NCI-H748 treated with DMSO at 0.1 percent for 48 hours (cell line): Measurements from ENCODE around the gene SLC25A43.
A peak's percentile ranks its signal among the peaks of the same experiment; 100 is the strongest.
"Not testable (repeated sequence)": the region's sequence is repeated elsewhere in the genome, so short reads cannot be mapped to it uniquely, and the experiment has no call there.

Experiments
- DNase-seq: peaks from one replicate; lab custom pipeline; 2025; lab: John Stamatoyannopoulos, UW

SLC25A43 gene

GRCh38 chrX:119468551-119469312 is 69.6 kb downstream of the SLC25A43 start:
- DNase-seq = peak; percentile 73

GRCh38 chrX:119469313-119469635 is 70.1 kb downstream of the SLC25A43 start:
- no peak for DNase-seq

- no peak for DNase-seq
These were observed 75.7 kb downstream of the SLC25A43 start for GRCh38 chrX:119474615-119475388.

- no peak for DNase-seq
These were observed 76.4 kb downstream of the SLC25A43 start for GRCh38 chrX:119475389-119476101.

GRCh38 chrX:119477812-119478232 is 78.7 kb downstream of the SLC25A43 start:
- DNase-seq = no peak

- DNase-seq = no peak
These were observed 79.4 kb downstream of the SLC25A43 start for GRCh38 chrX:119478504-119478903.

- DNase-seq = no peak
These were observed 80.7 kb downstream of the SLC25A43 start for GRCh38 chrX:119479845-119480244.

- DNase-seq = no peak
These were observed 82.2 kb downstream of the SLC25A43 start for GRCh38 chrX:119481323-119481801.

GRCh38 chrX:119482041-119482440 is 82.9 kb downstream of the SLC25A43 start:
- no peak for DNase-seq

GRCh38 chrX:119482481-119483480 is 83.6 kb downstream of the SLC25A43 start:
- peak; percentile 60 for DNase-seq

GRCh38 chrX:119486745-119487144 is 87.6 kb downstream of the SLC25A43 start:
- DNase-seq = no peak

- DNase-seq = not testable (repeated sequence)
These were observed 88.6 kb downstream of the SLC25A43 start for GRCh38 chrX:119487766-119488165.

GRCh38 chrX:119488749-119489148 is 89.6 kb downstream of the SLC25A43 start:
- DNase-seq = peak; percentile 37

- DNase-seq = no peak
These were observed 90.3 kb downstream of the SLC25A43 start for GRCh38 chrX:119489212-119490074.

GRCh38 chrX:119492463-119492862 is 93.3 kb downstream of the SLC25A43 start:
- no peak for DNase-seq

- not testable (repeated sequence) for DNase-seq
These were observed 94.8 kb downstream of the SLC25A43 start for GRCh38 chrX:119493851-119494495.

- DNase-seq = no peak
These were observed 96.9 kb downstream of the SLC25A43 start for GRCh38 chrX:119495734-119496726.

- DNase-seq = no peak
These were observed 98.0 kb downstream of the SLC25A43 start for GRCh38 chrX:119497185-119497584.
